ENCODE data around the gene ARMC9.
A peak's percentile ranks its signal among the peaks of the same experiment; 100 is the strongest.

ARMC9 gene

DNA sequence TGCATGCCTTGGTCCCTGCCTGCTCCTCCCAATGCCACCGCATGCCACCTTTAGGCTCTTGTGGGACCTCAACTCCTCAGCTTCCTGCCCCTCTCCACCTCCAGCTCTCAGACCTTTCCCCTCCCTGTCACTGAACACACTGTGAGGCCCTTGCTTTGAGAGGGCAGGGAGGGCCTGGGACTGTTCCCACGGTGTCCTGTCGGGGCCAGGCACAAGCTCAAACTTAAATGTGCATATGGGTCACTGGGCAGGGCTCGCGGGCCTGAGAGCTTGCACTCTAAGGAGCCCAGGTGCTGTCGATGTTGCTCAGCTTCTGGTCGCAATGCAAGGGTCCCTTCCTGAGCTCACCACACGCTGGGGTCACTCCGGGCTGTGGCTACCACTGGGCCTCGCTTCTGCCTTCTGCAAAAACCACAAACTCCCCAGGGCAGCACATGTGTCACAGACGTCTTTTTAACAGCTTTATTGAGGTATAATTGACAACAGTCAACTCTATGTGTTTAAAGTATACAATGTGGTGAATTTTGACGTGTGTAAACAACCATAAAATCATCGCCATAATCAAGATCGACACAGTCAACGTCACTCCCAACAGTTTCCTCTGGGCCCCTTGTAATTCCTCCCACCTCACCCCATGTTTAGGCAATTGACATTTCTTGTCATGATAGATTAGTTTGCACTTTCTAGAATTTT, 185.1 kb downstream of the ARMC9 start:
- DNase-seq (ENCODE audit: low spot score): no peak

DNA sequence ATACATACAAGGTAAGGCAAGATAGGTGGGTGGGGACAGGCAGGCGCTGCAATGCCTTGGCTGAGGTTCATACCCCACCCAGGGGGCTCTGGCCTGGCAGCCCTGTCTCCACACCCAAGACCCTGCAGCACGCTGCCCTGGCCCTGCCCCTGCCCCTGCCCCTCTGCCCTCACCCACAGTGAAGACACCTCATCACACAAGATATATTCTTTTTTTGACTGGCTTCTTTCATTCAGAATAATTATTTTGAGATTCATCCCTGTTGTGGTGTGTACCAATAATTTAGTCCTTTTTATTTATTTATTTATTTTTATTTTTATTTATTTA, 185.6 kb downstream of the ARMC9 start:
- no peak for DNase-seq (ENCODE audit: low spot score)

DNA sequence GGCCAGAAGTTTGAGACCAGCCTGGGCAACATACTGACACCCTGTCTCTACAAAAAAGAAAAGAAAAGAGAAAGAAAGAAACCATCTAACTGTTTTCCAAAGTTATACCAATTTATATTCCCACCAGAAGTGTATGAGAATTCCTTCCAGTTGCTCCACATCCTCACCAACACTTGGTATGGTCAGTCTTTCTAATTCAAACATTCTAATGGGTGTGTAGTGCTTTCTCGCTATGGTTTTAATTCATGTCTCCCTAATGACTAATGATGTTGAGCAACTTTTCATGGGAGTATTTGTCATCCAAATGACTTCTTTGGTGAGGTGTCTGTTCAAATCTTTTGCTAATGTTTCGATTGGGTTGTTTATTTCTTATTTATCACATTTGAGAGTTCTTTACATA, 186.5 kb downstream of the ARMC9 start:
- no peak for DNase-seq (ENCODE audit: low spot score)

DNA sequence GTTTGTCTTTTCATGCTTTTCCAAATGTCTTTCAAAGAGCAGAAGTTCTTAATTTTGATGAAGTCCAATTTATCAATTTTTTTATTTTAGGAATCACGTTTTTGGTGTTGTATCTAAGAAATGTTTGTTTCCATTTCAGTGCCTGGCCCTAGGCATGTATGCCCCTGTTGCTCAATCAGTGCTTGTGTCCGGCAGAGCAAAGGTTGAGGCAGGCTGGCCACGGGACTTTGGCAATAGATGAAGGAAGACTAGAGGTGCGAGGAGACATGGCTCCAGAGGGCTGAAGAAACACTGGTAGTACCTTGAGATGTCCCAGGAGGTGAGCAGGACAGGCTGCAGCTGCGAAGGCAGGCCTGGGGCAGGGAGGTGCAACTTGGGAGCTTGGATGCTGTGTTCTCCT, 187.0 kb downstream of the ARMC9 start:
- no peak for DNase-seq (ENCODE audit: low spot score)

DNA sequence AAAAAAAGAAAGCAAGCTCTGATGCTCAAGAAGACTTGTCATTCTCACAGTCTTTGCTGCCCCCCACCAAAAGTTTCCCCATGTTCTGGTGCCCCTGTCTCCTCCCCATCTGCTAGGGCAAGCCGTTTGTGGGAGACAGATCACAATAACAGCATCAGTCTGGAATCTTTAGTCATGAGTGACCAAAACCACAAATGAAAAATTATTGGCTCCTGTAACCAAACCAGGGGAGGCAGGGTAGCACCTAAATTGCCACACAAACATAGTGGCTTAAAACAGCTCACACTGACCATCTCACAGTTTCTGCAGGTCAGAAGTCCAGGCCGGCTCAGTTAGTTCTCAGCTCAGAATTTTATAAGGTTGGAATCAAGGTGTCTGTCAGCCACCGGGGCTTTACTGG, 188.0 kb downstream of the ARMC9 start:
- DNase-seq (ENCODE audit: low spot score): no peak

DNA sequence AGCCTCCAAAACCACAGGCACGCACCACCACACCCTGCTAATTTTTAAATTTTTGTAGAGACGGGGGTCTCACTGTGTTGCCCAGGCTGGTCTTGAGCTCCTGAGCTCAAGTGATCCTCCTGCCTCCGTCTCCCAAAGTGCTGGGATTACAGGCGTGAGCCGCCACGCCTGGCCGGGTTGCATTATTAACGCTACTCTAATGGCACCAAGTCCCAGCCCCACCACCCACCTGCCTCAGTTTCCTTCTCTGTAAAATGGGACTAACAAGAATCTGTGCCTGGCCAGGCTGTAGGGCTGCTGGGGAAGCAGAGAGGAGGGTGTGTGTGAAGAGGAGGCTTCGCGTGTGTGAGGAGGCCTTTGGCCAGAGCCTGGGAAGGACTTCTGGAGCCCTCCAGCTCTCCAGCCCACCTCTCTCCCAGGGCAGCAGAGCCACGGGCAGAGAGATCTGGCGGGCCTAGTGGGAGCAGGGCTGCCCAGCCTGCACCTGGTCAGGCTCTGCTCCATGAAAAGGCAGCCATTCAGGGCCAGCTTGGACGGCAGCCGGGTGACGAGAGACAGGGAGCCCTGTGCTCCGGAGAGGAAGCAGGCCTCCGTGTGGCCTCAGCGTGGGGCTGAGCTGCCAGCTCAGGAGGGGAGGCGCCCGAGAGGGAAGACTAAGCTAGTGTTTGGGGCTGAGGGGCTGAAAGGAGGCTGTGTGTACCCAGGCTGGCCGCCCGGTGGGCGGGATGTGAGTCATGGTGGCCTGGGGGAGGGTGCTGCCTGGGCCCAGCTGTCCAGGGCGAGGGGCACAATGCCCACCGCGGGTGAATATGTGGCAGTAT, 189.7 kb downstream of the ARMC9 start:
- DNase-seq (ENCODE audit: low spot score): peak; percentile 98

DNA sequence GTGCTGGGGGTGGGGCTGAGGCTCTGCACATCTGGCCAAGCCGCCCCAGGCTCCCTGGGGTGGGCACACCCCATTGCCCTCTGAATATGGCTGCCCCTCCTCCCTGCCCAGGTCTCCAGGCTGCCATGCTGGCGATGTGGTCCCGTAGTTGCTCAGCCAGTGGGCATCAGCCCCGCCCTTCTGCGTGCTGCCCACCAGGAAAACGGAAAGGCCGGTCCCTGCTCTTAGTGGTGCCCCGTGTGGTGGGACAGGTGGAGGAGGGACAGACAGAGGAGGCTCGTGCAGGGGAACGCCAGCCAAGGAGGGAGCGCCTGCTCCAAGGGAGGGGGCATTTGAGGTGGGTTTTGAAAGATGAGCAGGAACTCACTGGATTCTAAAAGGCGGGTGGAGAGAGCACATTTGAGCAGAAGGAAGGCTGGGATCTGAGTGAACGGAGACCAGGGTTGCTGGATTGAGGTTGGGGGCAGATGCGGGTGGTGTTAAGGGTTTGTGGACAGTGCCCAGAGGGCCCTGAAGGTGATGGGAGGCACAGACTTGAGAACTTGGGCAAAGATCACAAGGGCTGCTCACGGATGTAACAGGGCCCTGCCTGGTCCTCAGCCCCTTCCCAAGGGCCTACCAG, 190.4 kb downstream of the ARMC9 start:
- DNase-seq (ENCODE audit: low spot score): peak; percentile 48

DNA sequence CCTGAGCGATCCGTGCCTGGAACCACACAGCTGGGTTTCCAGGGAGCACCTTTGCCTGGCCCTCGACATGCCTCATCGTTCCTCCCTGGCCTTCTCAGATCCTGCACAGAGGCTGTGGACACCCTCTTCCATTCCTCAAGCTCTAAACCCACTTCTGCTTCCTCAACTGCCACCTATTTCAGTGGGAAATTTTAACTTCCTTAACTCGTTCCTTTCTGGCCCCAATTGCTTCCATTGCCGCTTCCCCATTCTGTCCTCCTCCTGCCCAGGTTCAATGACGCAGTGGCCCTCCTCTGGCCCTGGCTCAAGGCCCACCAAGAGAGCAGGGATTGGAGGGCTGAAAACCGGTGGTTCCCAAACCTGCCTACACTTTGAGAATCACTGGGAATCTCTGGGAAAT, 192.2 kb downstream of the ARMC9 start:
- no peak for DNase-seq (ENCODE audit: low spot score)

DNA sequence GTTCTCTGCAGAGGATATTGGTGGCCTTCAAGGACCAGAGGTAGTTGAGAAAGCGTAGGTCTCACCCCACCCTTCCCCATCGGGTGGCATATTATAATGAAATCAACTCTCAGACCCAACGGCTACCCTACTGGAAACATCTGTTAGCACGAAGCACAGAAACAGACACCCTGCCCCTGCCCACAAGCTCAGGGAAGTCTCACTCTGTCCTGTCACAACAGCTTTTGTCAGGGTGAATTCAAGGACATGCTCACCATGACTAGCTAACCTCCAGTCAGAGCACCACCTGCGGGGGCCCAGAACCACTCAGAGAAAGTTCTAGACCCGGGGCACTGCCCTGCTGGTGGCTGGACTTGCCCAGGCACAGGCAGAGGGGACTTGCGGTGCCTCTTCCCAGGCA, 193.6 kb downstream of the ARMC9 start:
- DNase-seq (ENCODE audit: low spot score): no peak

DNA sequence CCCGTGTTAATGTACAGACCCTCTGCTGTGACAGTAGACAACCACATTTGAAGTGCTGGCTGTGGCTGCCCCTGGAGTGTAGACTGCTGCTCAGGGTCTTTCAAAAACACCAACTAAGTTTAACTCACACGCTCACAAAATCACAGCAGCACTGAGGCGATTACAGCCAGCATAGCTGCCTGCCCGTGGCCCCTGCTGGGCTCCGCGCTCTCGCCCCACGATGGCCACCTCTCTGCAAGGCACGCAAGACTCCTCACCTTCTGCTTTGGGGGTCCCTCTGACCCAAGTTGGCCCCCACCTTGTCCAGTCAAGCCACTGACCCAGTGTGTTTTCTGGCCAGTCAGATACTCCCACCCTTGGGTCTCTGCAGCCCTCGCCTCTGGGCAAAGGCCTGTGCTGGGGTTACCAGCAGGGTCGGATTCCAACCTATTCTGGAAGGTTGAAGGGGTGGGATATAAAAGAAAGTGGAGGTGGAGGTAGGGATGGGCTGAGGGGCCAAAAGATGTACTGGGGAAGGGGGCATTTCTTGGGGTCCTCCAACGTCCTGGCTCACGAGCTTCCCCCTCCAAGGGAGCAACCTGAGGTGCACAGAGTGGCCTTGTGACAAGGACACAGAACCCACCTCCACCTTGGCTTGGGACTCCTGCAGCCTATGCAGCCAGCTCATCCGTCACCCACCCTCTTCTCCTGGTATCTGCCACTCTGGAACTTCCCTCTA, 194.2 kb downstream of the ARMC9 start:
- DNase-seq (ENCODE audit: low spot score): no peak

DNA sequence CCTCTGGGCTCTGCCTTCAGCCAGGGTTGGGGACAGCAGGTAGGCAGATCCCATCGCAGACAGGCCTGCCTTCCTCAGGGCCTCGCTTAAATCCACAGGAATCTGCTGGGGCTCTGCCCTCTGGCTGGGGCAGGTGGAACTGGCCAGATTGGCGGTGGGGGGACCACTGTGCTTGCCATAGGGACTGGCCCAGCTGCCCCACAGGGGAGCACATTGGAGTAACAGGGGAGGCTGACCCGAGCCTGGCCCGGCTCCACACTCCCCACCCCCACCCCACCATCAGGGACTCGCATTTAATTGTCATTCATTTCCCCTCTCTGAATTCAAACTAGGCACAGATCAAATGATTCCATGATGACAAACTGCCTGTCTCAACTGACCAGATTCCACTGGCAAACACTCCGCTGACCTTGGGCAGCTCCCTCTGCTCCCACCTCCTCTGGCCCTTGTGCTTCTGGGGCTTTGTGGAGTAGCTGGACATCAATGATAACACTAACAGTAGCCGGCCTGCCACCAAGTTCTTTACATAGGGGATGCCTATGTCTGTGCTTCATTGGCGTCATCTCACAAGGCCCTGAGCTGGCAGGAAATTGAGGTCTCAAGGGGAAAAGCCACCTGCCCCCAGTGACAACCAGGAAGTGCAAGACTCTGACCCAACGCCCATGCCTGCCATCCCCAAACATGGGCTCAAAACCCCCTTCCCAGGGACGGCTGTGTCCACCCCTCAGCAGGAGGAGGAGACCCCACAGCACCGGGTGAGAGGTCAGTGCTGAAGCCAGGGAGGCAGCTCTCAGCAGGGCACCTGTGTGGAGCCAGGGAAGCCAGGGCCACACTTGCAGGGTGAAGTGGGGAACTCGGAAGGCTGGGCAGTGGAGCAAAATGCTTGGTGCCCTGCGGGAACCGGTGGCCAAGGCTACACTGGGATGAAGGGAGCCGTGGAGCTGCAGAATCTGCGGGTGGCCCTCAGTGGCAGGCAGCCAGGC, 195.0 kb downstream of the ARMC9 start:
- DNase-seq (ENCODE audit: low spot score): no peak

DNA sequence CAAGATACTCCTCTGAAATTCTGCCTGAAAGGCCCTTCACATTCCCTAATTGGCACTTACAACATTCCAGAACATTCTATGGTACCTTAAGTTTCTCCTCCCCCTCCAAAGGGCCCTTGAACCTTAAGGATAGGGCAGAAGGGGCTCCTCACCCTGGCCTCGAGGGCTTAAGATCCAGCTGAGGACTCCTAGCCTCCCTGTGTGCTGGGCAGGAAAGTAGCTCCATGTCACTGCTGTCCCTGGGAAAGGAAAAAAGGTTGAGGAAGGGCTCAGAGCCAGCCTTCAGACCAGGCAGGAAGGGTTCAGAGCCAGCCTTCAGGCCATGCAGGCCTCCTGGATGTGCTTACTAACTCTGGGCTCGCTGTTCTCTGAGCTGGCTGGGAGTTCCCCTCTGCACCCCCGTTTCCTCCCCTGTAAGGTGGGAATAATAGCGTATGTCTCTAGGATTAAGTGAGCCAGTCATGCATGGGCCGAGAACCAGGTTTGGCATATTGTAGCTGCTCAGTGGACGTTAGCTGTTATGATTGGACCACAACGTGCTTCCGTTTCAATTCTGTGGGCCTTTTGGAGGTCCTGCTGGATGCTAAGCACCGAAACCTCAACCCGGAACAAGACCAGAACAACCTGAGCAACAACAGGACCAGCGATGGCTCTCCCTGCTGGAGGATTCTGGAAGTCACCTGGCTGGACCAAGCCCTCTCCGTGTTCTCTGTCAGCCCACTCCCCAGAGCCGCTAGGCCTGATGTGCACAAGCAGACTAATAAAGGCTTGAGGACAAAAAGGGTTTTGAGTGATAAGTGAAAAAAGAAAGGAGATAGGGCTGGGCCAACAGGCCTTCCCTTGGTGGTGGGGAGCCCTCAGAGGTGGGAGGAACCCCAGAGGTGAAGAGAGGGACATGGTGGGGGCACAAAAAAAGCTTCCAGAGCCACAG, 196.0 kb downstream of the ARMC9 start:
- no peak for DNase-seq (ENCODE audit: low spot score)

DNA sequence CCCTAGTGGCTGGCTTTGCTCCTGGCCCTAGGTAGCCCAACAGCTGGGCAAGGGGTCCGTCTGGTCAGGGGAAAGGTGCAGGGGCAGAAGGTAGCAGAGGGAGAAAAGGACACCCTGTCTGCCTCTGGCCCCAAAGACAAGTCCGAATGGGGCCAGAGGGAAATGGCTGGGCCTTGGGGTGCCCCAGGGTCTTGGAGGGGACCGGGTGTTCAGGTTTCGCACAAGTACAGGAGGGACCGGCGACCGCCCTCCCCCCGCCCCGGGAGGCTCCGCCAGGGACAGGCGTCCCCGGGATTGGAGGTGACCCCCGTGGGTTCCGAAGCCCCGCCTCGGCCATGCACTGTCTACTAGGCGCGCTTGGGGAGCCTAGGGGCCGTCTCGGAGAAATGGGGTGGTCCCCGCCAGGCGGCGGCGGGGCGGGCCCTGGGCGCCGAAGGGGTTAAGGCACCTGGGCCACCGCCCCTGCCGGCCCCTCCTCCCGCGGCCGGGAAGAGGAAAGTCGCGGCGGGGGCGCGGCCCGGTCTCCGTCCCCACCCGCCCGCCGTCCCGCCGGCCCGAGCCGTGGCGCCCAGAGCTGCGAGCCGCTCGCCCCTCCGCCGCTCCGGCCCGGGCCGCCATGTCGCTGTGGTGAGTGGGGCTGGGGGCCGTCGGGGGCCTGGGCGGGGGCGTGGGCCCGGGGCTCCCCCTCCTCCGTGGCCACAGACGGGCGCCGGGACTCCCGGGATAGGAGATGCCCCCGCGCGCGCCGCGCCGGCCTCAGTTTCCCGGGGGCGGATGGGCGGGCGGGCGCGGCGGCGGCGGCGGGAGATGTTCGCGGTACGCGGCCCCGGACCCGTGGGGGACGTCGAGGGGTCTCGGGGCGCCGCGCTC, 197.0 kb downstream of the ARMC9 start, which contains the start of gene B3GNT7:
Gene B3GNT7, plus strand, starts transcription at position 523 of the 870 bp plus-strand sequence. Its CDS starts 94 bp downstream, at position 617.
- DNase-seq (ENCODE audit: low spot score): no peak

DNA sequence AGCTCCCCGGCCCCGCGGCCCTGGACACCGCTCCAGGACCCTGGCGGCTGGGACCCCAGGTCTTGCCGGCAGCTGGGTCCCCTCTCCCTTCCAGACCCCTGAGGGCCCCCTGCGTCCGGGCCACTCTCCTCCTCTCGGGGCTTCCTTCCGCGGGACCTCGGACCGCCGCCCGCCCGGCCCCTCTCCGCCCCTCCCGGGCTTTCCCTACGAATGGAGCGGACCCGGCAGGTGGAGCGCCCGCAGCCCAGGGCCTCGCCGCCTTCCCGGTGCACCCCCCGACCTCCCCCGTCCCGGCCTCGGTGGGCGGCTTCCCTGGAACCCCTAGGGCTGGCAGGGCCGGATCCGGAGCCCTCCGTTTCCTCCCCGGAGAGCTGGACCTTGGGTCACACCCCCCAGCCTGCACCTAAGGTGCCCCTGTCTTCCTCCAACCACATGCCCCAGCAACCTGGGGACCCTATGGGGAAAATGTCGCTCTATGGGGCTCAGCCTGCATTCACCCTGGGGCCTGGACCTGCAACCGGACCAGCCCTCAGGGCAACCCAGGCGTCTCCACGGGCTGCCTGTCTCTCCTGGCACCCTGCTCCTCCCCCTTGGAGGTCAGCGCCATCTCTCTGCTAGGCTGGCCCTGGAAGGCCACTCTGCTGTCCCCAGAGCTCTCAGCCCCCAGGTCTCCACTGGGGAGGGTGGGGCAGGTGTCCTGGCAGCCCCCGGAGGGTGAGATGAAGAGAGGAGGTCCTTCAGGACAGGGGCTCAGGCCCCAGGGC, 197.8 kb downstream of the ARMC9 start:
- no peak for DNase-seq (ENCODE audit: low spot score)

DNA sequence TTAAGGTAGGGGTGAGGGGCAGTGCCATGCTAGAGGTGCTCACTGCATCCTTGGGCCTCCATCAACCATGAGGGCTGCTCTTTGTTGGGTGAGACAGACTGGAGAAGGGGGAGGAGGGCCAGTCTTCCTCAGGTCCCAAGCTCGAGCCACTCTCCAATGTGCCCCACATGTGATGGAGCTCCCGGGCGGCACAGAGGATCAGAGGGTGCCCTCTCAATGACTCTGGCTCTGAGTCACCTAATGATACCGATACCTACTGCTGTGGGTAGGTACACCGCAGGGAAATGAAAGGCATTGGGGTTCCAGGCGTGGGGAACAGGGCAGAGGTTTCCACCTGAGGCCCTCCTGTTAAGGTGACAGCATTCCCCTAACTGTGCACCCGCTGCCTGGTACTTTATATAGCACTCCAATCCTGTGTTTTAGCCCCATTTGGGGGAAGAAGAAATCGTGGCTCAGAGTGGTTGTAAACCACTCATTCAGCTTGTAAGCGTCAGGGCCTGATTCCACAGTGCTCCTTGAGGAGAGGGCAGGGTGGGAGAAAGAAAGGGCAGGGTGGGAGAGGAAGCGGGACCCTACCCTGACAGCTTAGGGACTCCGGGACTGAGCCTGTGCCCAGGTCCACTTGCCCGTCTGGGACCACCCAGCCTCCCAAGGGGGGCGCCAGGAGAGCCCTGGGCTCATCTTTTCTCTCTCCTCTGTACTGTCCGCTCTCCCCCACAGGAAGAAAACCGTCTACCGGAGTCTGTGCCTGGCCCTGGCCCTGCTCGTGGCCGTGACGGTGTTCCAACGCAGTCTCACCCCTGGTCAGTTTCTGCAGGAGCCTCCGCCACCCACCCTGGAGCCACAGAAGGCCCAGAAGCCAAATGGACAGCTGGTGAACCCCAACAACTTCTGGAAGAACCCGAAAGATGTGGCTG, 198.8 kb downstream of the ARMC9 start:
- no peak for DNase-seq (ENCODE audit: low spot score)

DNA sequence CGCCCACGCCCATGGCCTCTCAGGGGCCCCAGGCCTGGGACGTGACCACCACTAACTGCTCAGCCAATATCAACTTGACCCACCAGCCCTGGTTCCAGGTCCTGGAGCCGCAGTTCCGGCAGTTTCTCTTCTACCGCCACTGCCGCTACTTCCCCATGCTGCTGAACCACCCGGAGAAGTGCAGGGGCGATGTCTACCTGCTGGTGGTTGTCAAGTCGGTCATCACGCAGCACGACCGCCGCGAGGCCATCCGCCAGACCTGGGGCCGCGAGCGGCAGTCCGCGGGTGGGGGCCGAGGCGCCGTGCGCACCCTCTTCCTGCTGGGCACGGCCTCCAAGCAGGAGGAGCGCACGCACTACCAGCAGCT, 199.5 kb downstream of the ARMC9 start:
- no peak for DNase-seq (ENCODE audit: low spot score)

DNA sequence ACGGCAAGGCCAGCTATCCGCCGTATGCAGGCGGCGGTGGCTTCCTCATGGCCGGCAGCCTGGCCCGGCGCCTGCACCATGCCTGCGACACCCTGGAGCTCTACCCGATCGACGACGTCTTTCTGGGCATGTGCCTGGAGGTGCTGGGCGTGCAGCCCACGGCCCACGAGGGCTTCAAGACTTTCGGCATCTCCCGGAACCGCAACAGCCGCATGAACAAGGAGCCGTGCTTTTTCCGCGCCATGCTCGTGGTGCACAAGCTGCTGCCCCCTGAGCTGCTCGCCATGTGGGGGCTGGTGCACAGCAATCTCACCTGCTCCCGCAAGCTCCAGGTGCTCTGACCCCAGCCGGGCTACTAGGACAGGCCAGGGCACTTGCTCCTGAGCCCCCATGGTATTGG, 200.2 kb downstream of the ARMC9 start:
- DNase-seq (ENCODE audit: low spot score): no peak
